ENCODE data around the gene PLD3. TPM values are rescaled to one million over a fixed set of nuclear protein-coding genes. Genes with fewer than 3 reads are reported as not detected.

The PLD3 gene
- total RNA-seq, 2 donors from 2014 or later = 82.3 to 138 TPM

GRCh38 chr19:40322271-40322610 lies 26.3 kb upstream of the PLD3 start:
- intact Hi-C loops (cut with DNase I) = no loop called here
- Histone ChIP-seq H3K36me3 (no peaks in the 10 kb centered on the region), H3K27ac (no peak overlapping the region), H3K9ac (ENCODE audit: low read depth in 2 of 2, low read length in 2 of 2) (no peak overlapping the region), H3K9me3 (no peaks in the 10 kb centered on the region), H3K4me3 (no peak overlapping the region), H3K27me3 (no peaks in the 10 kb centered on the region), H3K4me1 (no peaks in the 10 kb centered on the region)
- TF ChIP-seq, protein P1, sequence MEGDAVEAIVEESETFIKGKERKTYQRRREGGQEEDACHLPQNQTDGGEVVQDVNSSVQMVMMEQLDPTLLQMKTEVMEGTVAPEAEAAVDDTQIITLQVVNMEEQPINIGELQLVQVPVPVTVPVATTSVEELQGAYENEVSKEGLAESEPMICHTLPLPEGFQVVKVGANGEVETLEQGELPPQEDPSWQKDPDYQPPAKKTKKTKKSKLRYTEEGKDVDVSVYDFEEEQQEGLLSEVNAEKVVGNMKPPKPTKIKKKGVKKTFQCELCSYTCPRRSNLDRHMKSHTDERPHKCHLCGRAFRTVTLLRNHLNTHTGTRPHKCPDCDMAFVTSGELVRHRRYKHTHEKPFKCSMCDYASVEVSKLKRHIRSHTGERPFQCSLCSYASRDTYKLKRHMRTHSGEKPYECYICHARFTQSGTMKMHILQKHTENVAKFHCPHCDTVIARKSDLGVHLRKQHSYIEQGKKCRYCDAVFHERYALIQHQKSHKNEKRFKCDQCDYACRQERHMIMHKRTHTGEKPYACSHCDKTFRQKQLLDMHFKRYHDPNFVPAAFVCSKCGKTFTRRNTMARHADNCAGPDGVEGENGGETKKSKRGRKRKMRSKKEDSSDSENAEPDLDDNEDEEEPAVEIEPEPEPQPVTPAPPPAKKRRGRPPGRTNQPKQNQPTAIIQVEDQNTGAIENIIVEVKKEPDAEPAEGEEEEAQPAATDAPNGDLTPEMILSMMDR (IDR thresholded peaks at IDR 0.05) = no peak
- no peak for DNase-seq

DNA sequence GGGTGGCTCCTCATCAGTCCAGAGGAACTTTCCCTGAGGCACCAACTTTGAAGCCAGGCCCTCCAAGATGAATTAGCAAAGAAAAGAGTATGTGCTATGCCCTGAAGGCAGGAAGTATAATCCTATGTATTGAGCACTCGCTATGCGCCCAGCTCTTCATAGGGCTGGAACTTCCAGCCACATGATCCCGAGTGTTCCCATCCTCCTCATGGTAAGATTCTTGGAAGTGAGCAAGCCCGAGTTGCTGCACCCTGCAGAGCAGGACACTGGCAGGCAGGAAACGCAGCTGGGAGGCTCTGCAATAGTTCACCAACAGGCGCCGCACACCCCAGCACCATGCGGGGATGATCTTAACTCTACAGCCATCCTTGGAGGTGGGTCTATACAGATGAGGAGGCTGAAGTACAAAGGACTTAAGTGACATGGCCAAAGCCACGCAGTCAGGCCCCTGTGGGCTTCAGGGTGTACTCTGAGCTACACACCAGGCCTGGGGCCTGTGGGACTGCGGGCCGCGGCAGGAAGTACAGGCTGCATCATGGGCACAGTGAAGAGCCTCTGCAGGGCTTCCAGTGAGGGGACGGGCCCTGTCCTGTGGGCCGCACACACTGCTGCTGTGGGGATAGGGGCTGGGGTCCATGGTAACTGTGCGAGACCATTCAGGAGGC lies 25.4 kb upstream of the PLD3 start:
- Histone ChIP-seq H3K4me1 (no peaks in the 10 kb centered on the region), H3K4me3 (no peak overlapping the region), H3K9me3 (no peaks in the 10 kb centered on the region), H3K36me3 (no peaks in the 10 kb centered on the region), H3K9ac (ENCODE audit: low read depth in 2 of 2, low read length in 2 of 2) (no peak overlapping the region), H3K27me3 (no peaks in the 10 kb centered on the region), H3K27ac (no peak overlapping the region)
- no peak for DNase-seq
- TF ChIP-seq, protein P1 (IDR thresholded peaks at IDR 0.05) = no peak
- intact Hi-C loops (cut with DNase I) = no loop called here

GRCh38 chr19:40323705-40324104 lies 24.8 kb upstream of the PLD3 start:
- intact Hi-C loops (cut with DNase I) = no loop called here
- Histone ChIP-seq H3K27me3 (no peaks in the 10 kb centered on the region), H3K9me3 (no peaks in the 10 kb centered on the region), H3K4me3 (no peak overlapping the region), H3K4me1 (no peaks in the 10 kb centered on the region), H3K9ac (ENCODE audit: low read depth in 2 of 2, low read length in 2 of 2) (no peak overlapping the region), H3K36me3 (no peaks in the 10 kb centered on the region), H3K27ac (no peak overlapping the region)
- TF ChIP-seq, protein P1 (IDR thresholded peaks at IDR 0.05) = no peak
- no peak for DNase-seq

DNA sequence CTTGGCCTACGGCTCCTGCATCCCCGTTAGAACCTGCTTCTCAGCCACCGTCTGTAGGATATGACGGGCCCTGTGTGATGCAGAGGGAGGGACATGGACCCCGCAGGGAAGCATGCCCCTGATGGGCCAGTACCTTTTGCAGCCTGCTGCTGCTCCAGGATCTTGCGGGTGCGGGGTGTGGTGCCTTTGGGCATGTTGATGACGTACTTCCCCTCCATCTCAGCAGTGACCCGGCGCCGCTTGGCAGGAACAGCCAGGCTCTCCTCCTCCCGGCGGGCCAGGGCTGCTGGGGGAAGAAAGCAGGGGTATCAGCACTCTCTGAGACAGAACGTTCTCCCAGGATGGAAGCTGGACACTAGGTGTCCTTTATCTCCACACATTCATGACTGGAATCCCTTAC lies 22.3 kb upstream of the PLD3 start:
- TF ChIP-seq, protein P1 (IDR thresholded peaks at IDR 0.05) = no peak
- DNase-seq = no peak
- H3K9ac ChIP-seq (ENCODE audit: low read depth in 2 of 2, low read length in 2 of 2) = no peak overlapping the region
- no peaks in the 10 kb centered on the region for H3K36me3 ChIP-seq
- H3K9me3 ChIP-seq = no peaks in the 10 kb centered on the region
- intact Hi-C loops (cut with DNase I) = no loop called here
- no peak overlapping the region for H3K27ac ChIP-seq
- no peaks in the 10 kb centered on the region for H3K27me3 ChIP-seq
- no peaks in the 10 kb centered on the region for H3K4me1 ChIP-seq
- H3K4me3 ChIP-seq = no peak overlapping the region

DNA sequence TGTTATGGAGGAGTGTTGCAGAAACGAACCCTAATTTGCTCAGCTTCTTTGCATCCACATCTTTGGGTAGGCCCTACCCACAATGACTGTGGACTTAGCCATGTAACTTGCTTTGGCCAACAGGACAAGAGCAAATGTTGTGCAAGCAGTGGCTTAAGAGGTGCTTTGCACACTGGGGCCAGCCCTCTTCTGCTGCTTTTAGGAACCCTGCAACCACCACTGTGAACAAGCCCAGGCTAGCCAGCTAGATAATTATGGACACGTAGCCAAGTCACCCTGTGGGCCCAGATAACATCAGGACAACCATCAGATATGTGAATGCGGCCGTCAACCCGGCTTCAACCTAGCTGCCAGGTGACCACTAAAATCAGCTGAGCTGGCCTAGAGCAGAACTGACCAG lies 17.4 kb upstream of the PLD3 start:
- DNase-seq = no peak
- Histone ChIP-seq H3K27me3 (no peaks in the 10 kb centered on the region), H3K4me1 (no peaks in the 10 kb centered on the region), H3K9ac (ENCODE audit: low read depth in 2 of 2, low read length in 2 of 2) (no peak overlapping the region), H3K9me3 (no peaks in the 10 kb centered on the region), H3K36me3 (no peaks in the 10 kb centered on the region), H3K4me3 (no peak overlapping the region), H3K27ac (no peak overlapping the region)
- intact Hi-C loops (cut with DNase I) = no loop called here
- TF ChIP-seq, protein P1 (IDR thresholded peaks at IDR 0.05) = no peak
